Left lobe of liver (tissue), 2 donors: ENCODE results near the gene OR2A5. TPM values are rescaled to one million over a fixed set of nuclear protein-coding genes. Genes with fewer than 3 reads are reported as not detected.
"Not testable (repeated sequence)": the region's sequence is repeated elsewhere in the genome, so short reads cannot be mapped to it uniquely, and the experiment has no call there.

Source experiments
- ATAC-seq: fragments of 200-7000 bp; cut with Tn5 transposase; one replicate; pipeline ENCODE4 v1.9.1; 2020; ENCODE audit warnings: mild to moderate bottlenecking, moderate library complexity
- DNase-seq: peaks from one replicate; pipeline ENCODE4 v3.0.0-alpha.2; 2020; ENCODE audit warnings: low spot score
- total RNA-seq: library from RNA; stranded (reverse); gene quantifications from one replicate; pipeline ENCODE4 v1.2.1, GENCODE V29; 2021
- donor health status: DM: no; HTN: no; CAD: no; lungs with moderate emphysema.
- donor health status: DM: no; HTN: yes; CAD: no.

Gene OR2A5, protein sequence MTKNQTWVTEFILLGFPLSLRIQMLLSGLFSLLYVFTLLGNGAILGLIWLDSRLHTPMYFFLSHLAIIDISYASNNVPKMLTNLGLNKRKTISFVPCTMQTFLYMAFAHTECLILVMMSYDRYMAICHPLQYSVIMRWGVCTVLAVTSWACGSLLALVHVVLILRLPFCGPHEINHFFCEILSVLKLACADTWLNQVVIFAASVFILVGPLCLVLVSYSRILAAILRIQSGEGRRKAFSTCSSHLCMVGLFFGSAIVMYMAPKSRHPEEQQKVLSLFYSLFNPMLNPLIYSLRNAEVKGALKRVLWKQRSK
- not detected for total RNA-seq

- no peak for DNase-seq
- no peak for ATAC-seq
Observed at GRCh38 chr7:144048648-144049047, at the start of gene OR2A5. Gene OR2A5 (plus strand): TSS chr7:144048948. CDS start chr7:144050402, 1,454 bp downstream.

DNA sequence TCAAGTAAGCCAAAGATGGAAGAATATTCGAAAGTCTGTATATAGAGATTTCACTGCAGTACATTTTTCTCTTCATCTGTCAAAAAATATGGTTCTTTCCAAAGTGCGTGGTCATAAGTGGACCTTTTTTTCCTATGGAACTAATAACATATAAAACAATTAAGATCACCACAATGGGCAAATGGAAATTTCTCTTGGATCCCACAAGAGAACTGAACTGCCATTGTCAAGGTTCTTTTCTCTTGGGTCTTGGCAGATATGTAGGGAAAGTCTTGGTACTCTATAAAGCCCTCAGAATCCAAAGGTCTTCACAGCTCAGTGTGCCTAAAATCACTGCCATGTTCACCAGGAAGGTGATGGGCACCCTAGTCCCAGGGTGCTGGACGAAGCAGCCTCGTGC lies 48.7 kb upstream of the OR2A5 start, which contains the start of gene OR6B1:
Gene OR6B1, plus strand, starts transcription at position 301 of the 400 bp plus-strand sequence. CDS start 3,677 bp downstream, outside the sequence.
- ATAC-seq, result no peak
- DNase-seq, result no peak

GRCh38 chr7:144001543-144001942 lies 47.2 kb upstream of the OR2A5 start:
- no peak for DNase-seq
- no peak for ATAC-seq

DNA sequence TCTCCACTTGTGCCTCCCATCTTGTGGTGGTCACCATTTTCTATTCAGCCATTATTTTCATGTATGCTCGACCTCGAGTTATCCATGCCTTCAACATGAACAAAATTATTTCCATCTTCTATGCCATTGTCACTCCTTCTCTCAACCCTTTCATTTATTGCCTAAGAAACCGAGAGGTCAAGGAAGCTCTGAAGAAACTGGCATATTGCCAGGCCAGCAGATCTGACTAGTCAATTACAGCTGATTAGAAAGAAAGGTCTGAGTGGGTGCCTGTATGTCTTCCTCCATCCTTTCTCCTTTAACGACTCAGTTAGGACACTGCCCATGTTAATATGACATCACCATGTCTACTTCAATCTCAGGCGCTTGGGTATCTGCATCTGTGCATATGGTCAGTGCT lies 44.0 kb upstream of the OR2A5 start:
- no peak for ATAC-seq
- no peak for DNase-seq

DNA sequence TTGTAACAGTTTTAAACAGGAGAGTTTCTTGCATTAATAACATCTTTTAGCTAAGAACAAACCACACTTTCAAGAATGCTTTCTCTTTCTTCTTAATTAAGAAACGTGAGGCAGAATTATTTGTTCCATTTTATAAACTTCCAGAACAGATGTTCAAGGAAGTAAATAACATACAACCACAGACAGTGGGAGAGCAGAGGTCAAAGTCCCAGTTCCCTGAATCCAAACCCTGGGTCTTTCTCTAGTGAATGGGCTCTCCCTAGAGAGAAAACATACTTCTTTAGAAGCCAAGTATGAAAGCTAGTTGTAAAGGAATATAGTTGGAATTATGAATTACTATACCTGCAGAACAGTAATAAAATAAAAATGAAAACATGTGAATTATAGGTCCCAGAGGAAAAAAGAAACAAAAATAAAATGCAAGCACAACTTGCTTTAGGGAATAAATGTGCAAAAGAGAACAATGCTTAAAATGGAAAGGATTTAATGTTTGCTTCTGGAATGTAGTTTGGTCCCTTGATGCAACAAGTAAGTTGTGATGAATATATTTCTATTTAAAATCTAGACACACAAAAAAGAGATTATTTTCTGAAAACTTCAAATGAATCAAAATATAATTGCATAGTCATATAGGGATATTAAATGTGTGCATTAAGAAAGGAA lies 42.6 kb upstream of the OR2A5 start:
- no peak for ATAC-seq
- no peak for DNase-seq

GRCh38 chr7:144006692-144007042 lies 42.1 kb upstream of the OR2A5 start:
- ATAC-seq, result no peak

GRCh38 chr7:144009361-144009760 lies 39.4 kb upstream of the OR2A5 start:
- DNase-seq (no peak), ATAC-seq (no peak)

More at GRCh38 chr7:144006692-144007042, 42.1 kb upstream of the OR2A5 start:
- no peak for DNase-seq

- not testable (repeated sequence) for DNase-seq, ATAC-seq
Observed at GRCh38 chr7:144010061-144010460, 38.7 kb upstream of the OR2A5 start.

DNA sequence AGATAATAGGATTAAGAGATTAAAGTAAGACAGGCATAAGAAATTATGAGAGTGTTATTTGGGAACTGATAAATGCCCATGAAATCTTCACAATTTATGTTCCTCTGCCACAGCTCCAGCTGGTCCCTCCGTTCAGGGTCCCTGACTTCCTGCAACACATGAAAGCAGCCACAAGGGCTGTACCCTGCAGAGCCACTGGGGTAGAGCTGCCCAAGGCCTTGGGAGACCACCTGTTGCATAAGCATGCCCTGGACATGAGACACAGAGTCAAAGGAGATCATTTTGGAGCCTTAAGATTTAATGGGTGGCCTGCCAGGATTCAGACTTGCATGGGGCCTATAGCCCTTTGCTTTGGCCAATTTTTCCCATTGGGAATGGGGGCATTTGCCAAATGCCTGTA lies 37.9 kb upstream of the OR2A5 start:
- not testable (repeated sequence) for ATAC-seq, DNase-seq

DNA sequence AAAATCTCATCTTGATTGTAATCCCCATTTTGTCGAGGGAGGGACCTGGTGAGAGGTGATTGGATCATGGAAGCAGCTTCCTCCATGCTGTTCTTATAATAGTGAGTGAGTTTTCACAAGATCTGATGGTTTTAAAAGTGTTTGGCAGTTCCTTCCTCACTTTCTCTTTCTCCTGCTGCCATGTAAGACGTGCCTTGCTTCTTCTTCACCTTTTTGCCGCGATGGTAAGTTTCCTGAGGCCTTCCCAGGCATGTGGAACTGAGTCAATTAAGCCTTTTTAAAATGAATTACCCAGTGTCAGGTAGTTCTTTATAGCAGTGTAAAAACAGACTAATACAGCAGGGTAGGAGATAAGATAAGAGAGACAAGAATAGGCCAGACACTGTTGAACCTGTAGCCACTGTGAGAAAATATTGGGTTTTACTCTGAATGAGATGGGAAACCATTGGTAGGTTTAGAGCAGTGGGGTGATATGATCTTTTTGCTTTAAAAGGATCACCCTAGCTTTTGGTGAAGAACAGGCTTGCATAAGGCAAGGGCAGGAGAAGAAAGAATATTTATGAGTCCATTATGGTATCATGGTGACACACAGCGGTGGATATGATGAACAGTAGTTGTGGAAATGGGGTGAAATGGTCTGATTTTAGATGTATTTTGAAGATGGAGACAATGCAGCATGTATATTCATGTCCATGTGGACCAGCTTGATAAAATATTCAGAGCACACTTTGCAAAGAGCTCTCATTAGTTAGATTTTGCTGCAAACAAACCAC lies 37.1 kb upstream of the OR2A5 start:
- no peak for ATAC-seq
- DNase-seq, result no peak

GRCh38 chr7:144018065-144018464 lies 30.7 kb upstream of the OR2A5 start:
- DNase-seq (no peak), ATAC-seq (no peak)

GRCh38 chr7:144019457-144019856 lies 29.3 kb upstream of the OR2A5 start:
- no peak for ATAC-seq
- no peak for DNase-seq

DNA sequence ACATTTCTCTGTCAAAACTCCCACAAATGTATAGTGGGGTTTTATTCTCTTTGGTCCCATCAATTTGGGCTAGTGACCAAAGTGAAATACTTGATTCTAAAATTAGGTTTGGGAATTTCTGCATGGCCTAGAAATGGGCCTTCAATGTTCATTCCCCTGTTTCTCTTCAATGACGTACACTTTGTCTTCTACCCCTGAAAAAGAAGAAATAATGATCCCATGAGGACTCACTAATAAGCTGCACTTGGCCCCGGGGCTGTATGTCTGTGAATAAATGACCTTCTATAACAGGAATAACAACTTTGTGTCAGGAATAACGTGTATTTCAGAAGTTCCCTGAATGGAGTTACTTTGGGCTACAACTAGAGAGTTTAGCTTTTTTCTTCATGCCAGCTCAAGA lies 28.4 kb upstream of the OR2A5 start:
- DNase-seq (no peak), ATAC-seq (no peak)

DNA sequence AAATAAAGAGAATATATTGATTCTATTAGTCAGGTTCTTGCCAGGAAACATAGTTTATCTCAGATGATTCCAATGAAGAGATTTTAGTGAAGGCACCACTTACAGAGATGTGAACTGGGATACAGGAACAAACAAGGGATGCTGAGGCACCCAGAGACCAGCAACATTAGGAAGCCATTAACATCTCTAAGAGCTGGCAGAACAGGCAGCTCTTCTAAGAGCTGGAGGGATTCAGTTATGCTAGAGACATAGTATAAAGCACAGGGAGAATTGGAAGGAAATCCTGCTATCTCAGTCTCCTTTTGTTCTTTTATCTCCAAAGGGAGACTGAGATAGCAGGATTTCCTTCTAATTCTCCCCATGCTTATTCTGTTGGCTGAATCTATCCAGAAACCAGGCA lies 26.6 kb upstream of the OR2A5 start:
- ATAC-seq, result no peak
- no peak for DNase-seq

GRCh38 chr7:144023171-144023827 lies 25.4 kb upstream of the OR2A5 start:
- DNase-seq, result no peak
- ATAC-seq, result no peak

DNA sequence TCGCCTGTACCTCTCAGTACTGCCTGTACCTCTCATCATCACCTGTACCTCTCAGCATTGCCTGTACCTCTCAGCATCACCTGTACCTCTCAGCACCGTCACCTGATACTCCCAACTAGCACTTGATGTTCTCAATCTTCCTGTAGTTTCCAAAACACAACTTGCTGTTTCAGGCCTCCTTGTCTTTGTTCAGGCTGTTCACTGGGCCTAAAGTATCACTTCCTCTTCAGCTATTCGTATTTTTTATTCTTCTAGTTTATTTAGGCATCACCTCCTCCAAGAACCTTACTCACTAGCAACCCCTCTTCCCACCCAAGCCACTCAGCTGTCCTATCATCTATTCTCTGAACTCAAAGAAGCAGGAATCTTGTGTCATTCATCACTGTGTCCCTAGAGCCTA lies 24.5 kb upstream of the OR2A5 start:
- no peak for DNase-seq
- ATAC-seq, result no peak

GRCh38 chr7:144026203-144026883 lies 22.4 kb upstream of the OR2A5 start:
- ATAC-seq, result no peak
- DNase-seq, result no peak

GRCh38 chr7:144027070-144027469 lies 21.7 kb upstream of the OR2A5 start:
- ATAC-seq, result peak; percentile 84
- no peak for DNase-seq

DNA sequence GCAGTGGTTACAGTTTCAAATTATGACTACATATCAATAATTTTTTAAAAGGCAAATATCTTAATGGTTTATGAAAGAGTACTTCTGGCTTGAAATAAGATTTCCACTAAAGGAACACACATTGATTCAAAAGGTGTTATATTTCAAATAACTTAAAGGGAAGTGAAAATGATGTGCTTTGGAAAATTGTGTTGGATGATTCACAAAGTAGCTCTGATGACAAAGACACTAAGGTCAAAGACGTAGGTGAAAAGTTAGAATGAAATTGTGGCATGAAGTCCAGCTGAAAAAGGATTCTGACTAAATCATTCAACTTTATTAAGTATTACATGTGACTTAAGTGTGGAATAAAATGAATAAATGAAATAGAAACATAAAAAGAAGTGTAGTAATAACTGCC lies 20.8 kb upstream of the OR2A5 start:
- DNase-seq (no peak), ATAC-seq (no peak)

- no peak for DNase-seq
- no peak for ATAC-seq
Observed at GRCh38 chr7:144028547-144028946, 20.2 kb upstream of the OR2A5 start.

DNA sequence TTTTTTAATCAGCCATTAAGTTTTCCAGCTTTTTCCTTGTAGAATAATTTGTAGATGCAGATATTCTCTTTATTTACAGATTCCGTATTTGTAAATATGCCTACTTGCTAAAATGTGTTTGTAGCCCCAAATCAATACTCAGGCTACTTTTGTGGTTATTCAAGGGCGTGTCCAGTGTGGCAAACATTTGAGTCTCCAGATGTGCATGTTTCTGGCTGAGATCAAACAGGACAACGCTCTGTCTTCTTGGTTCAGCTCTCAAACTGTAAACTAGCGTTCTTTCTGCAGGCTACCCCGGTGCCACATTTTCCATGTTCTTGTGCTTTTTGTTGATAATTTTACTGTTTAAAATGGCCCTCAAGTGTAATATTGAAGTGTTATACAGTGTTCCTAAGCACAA lies 16.2 kb upstream of the OR2A5 start:
- DNase-seq (no peak), ATAC-seq (no peak)
